Kidney epithelial cell (primary cell): ENCODE measurements around the gene LGALS8. TPM values are rescaled to one million over a fixed set of nuclear protein-coding genes. Genes with fewer than 3 reads are reported as not detected.

Experiments used
- DNase-seq: peaks from one replicate; pipeline ENCODE4 v3.0.0-alpha.2; 2010; ENCODE audit warnings: low read depth
- H3K27me3 ChIP-seq: 2 replicates; pipeline ENCODE4 v1.6.0; 2011; ENCODE audit warnings: low read length; ENCODE audit not compliant: control insufficient read depth, insufficient read depth
- H3K36me3 ChIP-seq: 2 replicates; pipeline ENCODE4 v1.5.1; 2011; ENCODE audit warnings: low read length; ENCODE audit not compliant: control insufficient read depth, insufficient read depth
- H3K4me3 ChIP-seq: 2 replicates; pipeline ENCODE4 v1.5.1; 2011; ENCODE audit warnings: low read depth, mild to moderate bottlenecking, control low read depth, low read length
- total RNA-seq: library from RNA; depleted of rRNA; stranded (reverse); fragments of >200 nt; gene quantifications from 2 replicates; pipeline ENCODE4 v1.2.3, GENCODE V29; 2015
- TF ChIP-seq, protein P1 (sequence below): IDR thresholded peaks from 2 replicates; pipeline ENCODE4 v1.5.1; 2011; ENCODE audit warnings: mild to moderate bottlenecking, moderate library complexity, low read length, control low read depth, inconsistent platforms; ENCODE audit not compliant: insufficient read depth, poor library complexity, severe bottlenecking

LGALS8 gene
- total RNA-seq, 1 donor from 2014 or later = 53.6 TPM

DNA sequence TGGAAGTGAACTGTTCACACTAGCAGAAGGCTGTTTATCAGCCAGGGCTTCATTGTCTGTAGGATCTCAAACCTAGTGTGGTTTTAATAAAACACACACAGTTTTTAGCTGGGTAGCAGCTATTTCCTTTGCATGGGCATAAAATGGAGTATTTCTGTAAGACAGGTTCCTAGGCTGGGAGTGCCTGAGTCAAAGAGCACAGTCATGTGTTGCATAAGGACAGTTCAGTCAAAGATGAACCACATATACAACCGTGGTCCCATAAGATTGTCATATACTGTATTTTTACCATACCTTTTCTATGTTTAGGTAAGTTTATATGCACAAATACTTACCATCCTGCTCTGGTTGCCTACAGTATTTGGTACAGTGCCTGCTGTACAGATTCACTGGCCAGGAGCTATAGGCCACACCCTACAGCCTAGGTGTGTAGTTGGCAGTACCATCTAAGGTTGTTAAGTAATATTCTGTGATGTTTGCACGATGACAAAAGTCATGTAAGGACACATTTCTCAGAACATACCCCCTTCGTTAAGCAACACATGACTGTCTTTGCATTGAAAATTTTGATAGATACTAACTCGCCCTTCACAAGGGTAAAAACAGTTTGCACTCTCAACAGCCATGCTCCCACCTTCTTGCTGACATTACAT lies 17.2 kb downstream of the LGALS8 start:
- TF ChIP-seq, protein P1, sequence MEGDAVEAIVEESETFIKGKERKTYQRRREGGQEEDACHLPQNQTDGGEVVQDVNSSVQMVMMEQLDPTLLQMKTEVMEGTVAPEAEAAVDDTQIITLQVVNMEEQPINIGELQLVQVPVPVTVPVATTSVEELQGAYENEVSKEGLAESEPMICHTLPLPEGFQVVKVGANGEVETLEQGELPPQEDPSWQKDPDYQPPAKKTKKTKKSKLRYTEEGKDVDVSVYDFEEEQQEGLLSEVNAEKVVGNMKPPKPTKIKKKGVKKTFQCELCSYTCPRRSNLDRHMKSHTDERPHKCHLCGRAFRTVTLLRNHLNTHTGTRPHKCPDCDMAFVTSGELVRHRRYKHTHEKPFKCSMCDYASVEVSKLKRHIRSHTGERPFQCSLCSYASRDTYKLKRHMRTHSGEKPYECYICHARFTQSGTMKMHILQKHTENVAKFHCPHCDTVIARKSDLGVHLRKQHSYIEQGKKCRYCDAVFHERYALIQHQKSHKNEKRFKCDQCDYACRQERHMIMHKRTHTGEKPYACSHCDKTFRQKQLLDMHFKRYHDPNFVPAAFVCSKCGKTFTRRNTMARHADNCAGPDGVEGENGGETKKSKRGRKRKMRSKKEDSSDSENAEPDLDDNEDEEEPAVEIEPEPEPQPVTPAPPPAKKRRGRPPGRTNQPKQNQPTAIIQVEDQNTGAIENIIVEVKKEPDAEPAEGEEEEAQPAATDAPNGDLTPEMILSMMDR = no peak
- Histone ChIP-seq H3K4me3 (no peak overlapping the region), H3K27me3 (no peaks in the 10 kb centered on the region), H3K36me3 (peaks cover 2% of the 10 kb centered on the region)
- DNase-seq = no peak

DNA sequence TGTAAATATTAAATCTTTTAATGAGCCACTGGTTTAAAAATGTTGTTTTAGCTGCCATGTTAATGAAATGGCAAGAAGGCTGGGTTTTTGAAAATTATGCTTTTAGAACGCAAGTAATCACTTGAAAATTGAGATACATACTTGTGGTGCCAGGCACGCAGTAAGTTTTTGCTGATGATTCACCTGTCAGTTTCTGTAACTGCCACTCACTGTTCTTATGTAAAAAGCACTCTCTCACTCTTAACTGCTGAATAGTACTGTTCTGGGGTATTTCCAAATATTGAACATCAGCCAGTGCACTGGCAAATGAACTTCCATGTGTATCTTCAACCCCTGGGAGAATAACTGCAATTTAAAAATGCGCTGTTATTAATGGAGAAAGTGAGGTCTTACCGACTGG lies 17.9 kb downstream of the LGALS8 start:
- no peak for DNase-seq
- no peak overlapping the region for H3K4me3 ChIP-seq
- peaks cover 2% of the 10 kb centered on the region for H3K36me3 ChIP-seq
- TF ChIP-seq, protein P1 = no peak
- H3K27me3 ChIP-seq = no peaks in the 10 kb centered on the region

DNA sequence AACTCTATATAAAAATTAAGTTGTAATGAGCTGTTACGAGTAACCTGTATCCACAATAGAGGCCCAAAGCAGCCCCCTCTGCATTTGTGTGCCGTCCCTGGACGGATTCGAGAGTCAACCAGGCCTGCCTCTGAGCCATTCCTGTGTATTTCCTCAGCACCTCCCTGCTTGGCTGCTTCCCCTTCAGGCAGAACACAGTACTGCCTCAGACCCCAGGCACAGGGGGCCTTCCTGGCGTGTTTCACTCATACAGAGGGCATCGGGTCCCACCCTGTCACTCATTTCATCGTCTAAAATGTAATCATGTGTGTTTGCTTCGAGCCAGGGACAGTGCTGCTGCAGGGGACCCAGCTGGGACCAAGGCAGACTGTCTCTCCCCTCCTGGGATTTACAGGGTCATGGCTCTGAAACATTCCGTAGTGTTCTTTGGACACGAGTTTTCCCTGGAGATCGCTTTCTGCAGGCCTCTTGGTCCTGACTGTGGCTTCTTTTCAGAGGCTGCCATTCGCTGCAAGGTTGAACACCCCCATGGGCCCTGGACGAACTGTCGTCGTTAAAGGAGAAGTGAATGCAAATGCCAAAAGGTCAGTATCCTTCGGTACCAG lies 19.4 kb downstream of the LGALS8 start:
- TF ChIP-seq, protein P1 = no peak
- DNase-seq = no peak
- H3K27me3 ChIP-seq = no peaks in the 10 kb centered on the region
- H3K4me3 ChIP-seq = no peak overlapping the region
- H3K36me3 ChIP-seq = peaks cover 4% of the 10 kb centered on the region

DNA sequence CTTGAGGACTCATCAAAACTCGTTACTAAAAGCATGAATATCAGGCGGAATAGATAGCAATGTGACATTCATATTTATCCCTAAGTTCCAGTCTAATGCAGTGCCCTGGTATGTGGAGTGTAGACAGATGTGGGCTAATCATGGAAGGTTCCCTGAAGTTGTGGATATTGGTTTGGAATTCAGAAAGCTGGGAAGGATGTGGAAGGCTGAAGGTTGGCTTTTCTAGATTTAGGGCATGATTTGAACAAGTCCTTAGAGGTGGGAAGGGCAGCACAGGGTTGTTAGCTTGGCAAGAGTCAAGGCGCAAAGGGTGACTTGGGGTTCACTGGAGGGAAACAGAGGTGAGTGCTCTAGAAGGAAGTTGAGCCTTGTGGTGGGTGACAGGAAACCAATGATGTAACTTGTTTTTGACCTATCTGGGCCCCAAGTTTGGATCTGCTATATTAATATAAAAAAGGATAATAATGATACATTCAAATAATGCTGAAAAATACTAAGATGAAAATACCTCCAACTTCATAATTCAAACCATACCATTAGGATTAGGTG lies 21.9 kb downstream of the LGALS8 start:
- no peak for DNase-seq

DNA sequence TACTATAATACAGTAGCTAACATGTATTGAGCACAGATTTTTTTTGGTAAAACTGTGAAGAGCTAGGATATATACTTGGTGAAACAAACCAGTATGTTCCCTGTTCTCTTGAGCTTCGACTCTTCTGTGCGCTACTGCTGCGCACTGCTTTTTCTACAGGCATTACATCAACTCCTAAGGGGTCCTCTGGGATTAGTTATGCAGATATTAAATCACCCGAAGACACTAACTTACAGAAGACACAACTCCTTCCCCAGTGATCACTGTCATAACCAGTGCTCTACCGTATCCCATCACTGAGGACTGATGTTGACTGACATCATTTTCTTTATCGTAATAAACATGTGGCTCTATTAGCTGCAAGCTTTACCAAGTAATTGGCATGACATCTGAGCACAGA lies 24.7 kb downstream of the LGALS8 start:
- H3K4me3 ChIP-seq = no peak overlapping the region
- H3K27me3 ChIP-seq = no peaks in the 10 kb centered on the region
- DNase-seq = no peak
- TF ChIP-seq, protein P1 = no peak
- peaks cover 3% of the 10 kb centered on the region for H3K36me3 ChIP-seq

More for the DNA sequence above, 21.9 kb downstream of the LGALS8 start:
- Histone ChIP-seq H3K27me3 (no peaks in the 10 kb centered on the region), H3K36me3 (peaks cover 4% of the 10 kb centered on the region), H3K4me3 (no peak overlapping the region)
- TF ChIP-seq, protein P1 = no peak
